ENCODE measurements around the gene PTPN18. TPM values are rescaled to one million over a fixed set of nuclear protein-coding genes. Genes with fewer than 3 reads are reported as not detected.

Gene PTPN18
- polyA plus RNA-seq, 5 donors = 32.0 to 41.0 (median 37.2) TPM

- DNase-seq = no peak
Measured at GRCh38 chr2:130338793-130339345, 17.0 kb upstream of the PTPN18 start.

GRCh38 chr2:130339885-130340745, 15.7 kb upstream of the PTPN18 start:
- DNase-seq = no peak

GRCh38 chr2:130341562-130342019, 14.3 kb upstream of the PTPN18 start:
- no peak for DNase-seq

- DNase-seq = peak; percentile 91
Measured at GRCh38 chr2:130342020-130342532, 13.8 kb upstream of the PTPN18 start.

DNA sequence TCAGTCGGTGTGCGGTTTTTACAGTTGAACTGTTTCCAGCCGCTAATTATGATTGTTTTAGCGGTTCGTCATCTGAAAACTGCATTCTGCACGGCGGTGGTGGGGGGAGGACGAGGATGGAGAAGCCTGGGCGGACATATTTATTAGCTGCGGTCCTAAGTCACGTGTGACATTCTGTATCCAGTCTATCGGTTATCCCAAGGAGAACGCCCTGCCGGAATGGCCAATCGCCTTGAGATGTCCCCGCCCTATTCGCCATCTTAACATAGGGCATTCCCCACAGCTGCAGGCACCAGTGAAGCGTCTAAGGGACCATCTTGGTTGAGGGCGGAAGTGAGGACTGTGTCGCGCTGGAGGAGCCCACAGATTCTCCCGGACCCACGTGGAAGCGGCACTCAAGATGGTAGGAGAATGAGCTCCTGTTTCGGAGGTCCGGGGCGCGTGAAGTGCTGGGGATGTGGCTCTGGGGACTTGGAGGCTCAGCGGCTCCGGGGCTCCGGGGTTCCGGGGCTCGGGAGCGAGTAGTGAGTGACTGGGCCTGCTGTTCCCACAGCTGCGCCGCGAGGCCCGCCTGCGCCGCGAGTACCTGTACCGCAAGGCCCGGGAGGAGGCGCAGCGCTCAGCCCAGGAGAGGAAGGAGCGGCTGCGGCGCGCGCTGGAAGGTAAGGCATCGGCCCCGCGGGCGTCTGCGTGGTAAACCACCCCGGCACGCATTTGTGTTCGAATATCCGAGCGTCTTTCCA, 13.2 kb upstream of the PTPN18 start, which contains the start of gene IMP4:
IMP4 (plus strand) TSS at position 365 of the 743 bp plus-strand sequence; CDS start at position 401, 36 bp downstream.
- peak; percentile 97 for DNase-seq

GRCh38 chr2:130344578-130344977, 11.3 kb upstream of the PTPN18 start:
- no peak for DNase-seq

- no peak for DNase-seq
Measured at GRCh38 chr2:130345091-130345490, 10.8 kb upstream of the PTPN18 start.

DNA sequence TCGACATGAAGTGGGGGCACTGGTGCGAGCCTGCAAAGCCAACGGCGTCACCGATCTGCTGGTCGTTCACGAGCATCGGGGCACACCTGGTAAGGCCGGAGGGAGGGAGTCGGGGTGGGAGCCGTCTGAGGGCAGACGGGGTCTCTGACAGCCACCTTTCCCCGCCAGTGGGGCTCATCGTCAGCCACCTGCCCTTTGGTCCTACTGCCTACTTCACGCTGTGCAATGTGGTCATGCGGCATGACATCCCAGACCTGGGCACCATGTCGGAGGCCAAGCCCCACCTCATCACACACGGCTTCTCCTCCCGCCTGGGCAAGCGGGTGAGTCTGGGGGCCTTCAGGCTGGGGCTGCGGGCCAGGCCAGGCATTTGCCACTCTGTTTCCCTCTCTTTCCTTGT, 10.2 kb upstream of the PTPN18 start:
- DNase-seq = no peak

- no peak for DNase-seq
Measured at GRCh38 chr2:130346041-130346740, 9.7 kb upstream of the PTPN18 start.

DNA sequence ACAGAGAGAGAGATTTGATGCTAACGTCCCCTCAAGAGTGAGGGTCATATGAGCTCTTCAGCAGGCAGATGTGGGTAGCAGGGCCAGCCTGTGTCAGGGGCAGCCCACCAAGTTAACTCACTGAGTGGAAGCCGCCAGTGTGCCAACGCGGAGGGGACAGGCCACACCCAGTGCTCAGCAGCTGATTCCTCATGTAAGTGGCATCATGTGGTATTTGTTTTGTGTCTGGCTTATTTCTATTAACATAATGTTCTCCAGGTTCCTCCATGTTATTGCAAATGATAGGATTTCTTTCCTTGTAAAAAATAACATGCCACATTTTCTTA, 9.2 kb upstream of the PTPN18 start:
- DNase-seq = no peak

DNA sequence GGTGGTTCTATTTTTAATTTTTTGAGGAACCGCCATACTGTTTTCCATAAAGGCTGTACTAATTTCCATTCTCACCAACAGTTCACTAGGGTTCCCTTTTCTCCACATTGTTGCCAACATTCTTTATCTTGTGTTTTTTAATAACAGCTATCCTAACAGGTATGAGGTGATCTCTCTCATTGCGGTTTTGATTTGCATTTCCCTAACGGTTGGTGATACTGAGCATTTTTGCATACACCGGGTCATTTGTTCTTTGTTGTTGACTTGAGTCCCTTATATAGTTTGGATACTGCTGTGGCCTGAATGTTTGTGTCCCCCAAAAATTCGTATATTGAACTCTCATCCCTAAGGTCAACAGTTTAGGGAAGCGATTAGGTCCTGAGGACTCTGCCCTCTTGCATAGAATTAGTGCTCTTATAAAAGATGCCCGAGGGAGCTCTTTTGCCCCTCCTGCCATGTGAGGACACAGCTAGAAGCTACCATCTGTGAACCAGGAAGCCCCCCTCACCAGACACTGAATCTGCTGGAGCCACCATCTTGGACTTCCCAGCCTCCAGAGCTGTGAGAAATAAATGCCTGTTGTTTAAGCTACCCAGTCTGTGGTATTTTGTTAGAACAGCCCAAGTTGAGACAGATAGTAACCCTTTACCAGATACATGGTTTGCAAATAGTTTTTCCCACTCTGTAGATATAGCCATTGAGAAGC, 8.5 kb upstream of the PTPN18 start:
- no peak for DNase-seq

GRCh38 chr2:130349174-130349573, 6.7 kb upstream of the PTPN18 start:
- DNase-seq = no peak

DNA sequence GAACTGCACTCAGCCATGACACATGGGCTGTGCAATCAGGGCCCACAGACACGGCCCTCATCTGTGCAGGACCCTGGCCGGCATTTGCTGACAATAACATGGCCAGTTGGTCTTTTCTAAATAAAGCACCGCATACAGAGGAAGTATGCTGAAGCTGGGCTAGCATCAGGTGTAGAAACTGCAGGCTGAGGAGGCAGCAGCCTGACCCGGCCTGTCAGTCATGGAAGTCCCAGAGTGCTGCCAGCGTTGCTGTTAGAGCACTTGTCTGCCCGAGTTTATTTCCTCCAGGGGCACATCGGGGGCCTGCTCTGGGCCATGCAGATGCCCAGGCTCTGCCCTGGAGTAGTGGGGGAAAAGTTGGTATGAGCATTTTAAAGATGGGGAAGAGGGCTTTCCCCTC, 4.1 kb upstream of the PTPN18 start:
- no peak for DNase-seq

DNA sequence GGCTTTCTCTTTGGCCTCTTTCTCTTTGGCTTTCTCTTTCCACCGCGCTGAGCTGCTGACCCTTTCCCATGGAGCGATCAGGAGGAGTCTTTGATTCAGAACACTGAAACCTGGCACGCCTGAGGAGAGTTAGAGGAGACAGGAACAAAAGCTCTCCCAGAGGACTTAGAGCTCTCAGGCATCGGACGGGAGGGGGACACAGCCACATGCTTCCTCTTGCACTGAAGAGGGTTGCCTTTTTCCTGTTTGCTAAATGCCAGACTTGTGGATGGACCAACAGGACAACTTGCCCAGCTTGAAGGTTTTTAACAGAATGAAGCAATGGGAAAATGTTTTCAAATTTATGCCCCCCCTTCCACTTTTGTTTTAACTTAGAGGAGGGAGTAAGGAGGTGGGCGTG, 3.6 kb upstream of the PTPN18 start:
- no peak for DNase-seq

GRCh38 chr2:130353291-130354138, 2.3 kb upstream of the PTPN18 start:
- no peak for DNase-seq

DNA sequence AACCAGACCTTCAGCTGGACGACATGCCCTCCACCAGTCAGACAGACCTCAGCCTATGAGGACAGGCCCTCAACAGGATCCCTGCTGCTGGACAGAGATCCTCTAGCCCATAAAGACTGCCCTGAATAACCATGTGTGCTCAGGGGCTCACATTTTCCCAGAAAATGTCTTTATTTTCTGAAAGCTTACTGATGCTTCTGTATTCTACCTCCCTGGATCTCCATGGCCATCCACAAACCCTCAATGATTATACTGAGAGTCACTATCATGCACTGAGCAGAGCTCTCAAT, 1.8 kb upstream of the PTPN18 start:
- no peak for DNase-seq

- DNase-seq = no peak
Measured at GRCh38 chr2:130355172-130355577, 681 bp upstream of the PTPN18 start.

- no peak for DNase-seq
Measured at GRCh38 chr2:130357864-130358263, 2.0 kb downstream of the PTPN18 start.

DNA sequence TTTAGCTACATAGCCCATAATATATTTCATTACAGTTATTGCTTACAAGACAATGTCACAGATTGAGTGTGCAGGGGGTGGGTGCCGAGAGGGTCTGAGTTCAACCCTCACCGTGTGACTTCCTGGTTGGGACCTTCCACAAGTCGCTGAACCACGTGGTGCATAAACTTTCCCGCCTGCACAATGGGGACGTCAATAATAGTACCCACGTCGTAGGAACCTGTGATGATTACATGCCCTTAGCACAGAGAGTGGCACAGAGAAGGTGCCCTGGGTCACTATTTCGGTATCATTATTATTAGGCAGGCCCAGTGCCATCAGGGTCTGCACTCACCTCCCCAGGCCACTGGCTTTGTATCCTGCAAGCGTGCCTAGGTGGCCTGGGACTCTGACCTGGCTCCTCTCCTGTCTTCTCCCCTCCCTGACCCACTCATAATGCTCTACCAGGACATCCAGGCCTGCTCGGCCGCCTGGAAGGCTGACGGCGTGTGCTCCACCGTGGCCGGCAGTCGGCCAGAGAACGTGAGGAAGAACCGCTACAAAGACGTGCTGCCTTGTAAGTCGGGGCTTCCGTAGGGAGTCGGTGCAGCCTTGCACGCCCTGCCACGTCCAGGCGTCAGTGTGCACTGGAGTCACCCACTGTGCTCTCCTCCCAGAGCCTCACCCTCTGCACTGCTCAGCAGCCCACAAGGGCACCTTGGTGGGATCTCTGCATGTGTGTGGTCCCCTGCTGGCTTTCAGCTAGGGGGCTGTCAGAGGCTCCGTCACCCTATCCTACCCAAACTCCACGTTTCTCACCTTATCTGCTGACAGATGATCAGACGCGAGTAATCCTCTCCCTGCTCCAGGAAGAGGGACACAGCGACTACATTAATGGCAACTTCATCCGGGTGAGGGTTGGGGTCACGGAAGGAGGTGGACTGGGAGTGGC, 2.8 kb downstream of the PTPN18 start:
- no peak for DNase-seq

Data from right lung (tissue), 5 donors.